Parathyroid adenoma (tissue), 2 donors: Measurements from ENCODE around the gene PTDSS2.

ENCODE experiments used
- H2AFZ ChIP-seq: fragments of 300-600 bp; sonication (generic); one replicate; pipeline ENCODE4 v1.7.0; 2017; ENCODE audit warnings: antibody characterized with exemption, mild to moderate bottlenecking
- H3K27ac ChIP-seq: fragments of 300-600 bp; sonication (generic); one replicate; pipeline ENCODE4 v1.7.0; 2017
- H3K27me3 ChIP-seq: fragments of 300-600 bp; sonication (generic); one replicate; pipeline ENCODE4 v1.7.0; 2017; ENCODE audit warnings: low read length; ENCODE audit not compliant: control insufficient read depth, insufficient read depth
- H3K36me3 ChIP-seq: fragments of 300-600 bp; sonication (generic); one replicate; pipeline ENCODE4 v1.7.0; 2017; ENCODE audit warnings: low read length; ENCODE audit not compliant: control insufficient read depth, insufficient read depth
- H3K4me1 ChIP-seq: fragments of 300-600 bp; sonication (generic); one replicate; pipeline ENCODE4 v1.7.0; 2017; ENCODE audit warnings: control low read depth
- H3K4me2 ChIP-seq: fragments of 300-600 bp; sonication (generic); one replicate; pipeline ENCODE4 v1.7.0; 2017; ENCODE audit warnings: low read length
- H3K4me3 ChIP-seq: fragments of 300-600 bp; sonication (generic); one replicate; pipeline ENCODE4 v1.7.0; 2017; ENCODE audit warnings: low read depth, low read length
- H3K79me2 ChIP-seq: fragments of 300-600 bp; sonication (generic); one replicate; pipeline ENCODE4 v1.7.0; 2017; ENCODE audit warnings: control low read depth
- H3K9ac ChIP-seq: fragments of 300-600 bp; sonication (generic); one replicate; pipeline ENCODE4 v1.7.0; 2017; ENCODE audit warnings: mild to moderate bottlenecking
- H3K9me3 ChIP-seq: fragments of 300-600 bp; sonication (generic); one replicate; pipeline ENCODE4 v1.7.0; 2017; ENCODE audit warnings: low read length; ENCODE audit not compliant: control insufficient read depth
- CTCF ChIP-seq: fragments of 300-600 bp; sonication (generic); IDR thresholded peaks from one replicate; pipeline ENCODE4 v1.7.0; 2017; ENCODE audit warnings: antibody characterized with exemption, mild to moderate bottlenecking
- donor health status: primary hyperparathyroidism.

PTDSS2 gene

GRCh38 chr11:537622-538430 lies 87.7 kb downstream of the PTDSS2 start:
- no peak overlapping the region for H3K9ac ChIP-seq
- no peaks in the 10 kb centered on the region for H3K4me1 ChIP-seq
- peak overlapping the region; percentile 83 for H2AFZ ChIP-seq

GRCh38 chr11:538431-539051 lies 88.5 kb downstream of the PTDSS2 start:
- Histone ChIP-seq H3K79me2 (no peaks in the 10 kb centered on the region), H3K9ac (no peak overlapping the region), H3K4me2 (no peak overlapping the region), H3K4me1 (no peaks in the 10 kb centered on the region), H2AFZ (no peak overlapping the region), H3K4me3 (no peak overlapping the region), H3K9me3 (no peaks in the 10 kb centered on the region), H3K27me3 (no peaks in the 10 kb centered on the region), H3K27ac (no peak overlapping the region), H3K36me3 (no peaks in the 10 kb centered on the region)
- no peak for TF ChIP-seq CTCF

More at GRCh38 chr11:537622-538430, 87.7 kb downstream of the PTDSS2 start:
- no peaks in the 10 kb centered on the region for H3K79me2 ChIP-seq
- H3K9me3 ChIP-seq: no peaks in the 10 kb centered on the region
- H3K36me3 ChIP-seq: no peaks in the 10 kb centered on the region
- H3K4me2 ChIP-seq: peak overlapping the region; percentile 76
- peak overlapping the region; percentile 53 for H3K4me3 ChIP-seq
- peak overlapping the region; percentile 62 for H3K27ac ChIP-seq
- TF ChIP-seq CTCF: no peak
- no peaks in the 10 kb centered on the region for H3K27me3 ChIP-seq

GRCh38 chr11:539971-540481 lies 89.9 kb downstream of the PTDSS2 start:
- no peak overlapping the region for H3K27ac ChIP-seq
- no peak overlapping the region for H2AFZ ChIP-seq
- no peak overlapping the region for H3K4me2 ChIP-seq
- no peak overlapping the region for H3K4me3 ChIP-seq
- no peaks in the 10 kb centered on the region for H3K27me3 ChIP-seq
- no peak for TF ChIP-seq CTCF
- no peaks in the 10 kb centered on the region for H3K9me3 ChIP-seq
- H3K36me3 ChIP-seq: no peaks in the 10 kb centered on the region
- no peaks in the 10 kb centered on the region for H3K79me2 ChIP-seq
- H3K9ac ChIP-seq: no peak overlapping the region
- H3K4me1 ChIP-seq: no peaks in the 10 kb centered on the region
